Measurements from ENCODE around the gene TRIM28. TPM values are rescaled to one million over a fixed set of nuclear protein-coding genes. Genes with fewer than 3 reads are reported as not detected.
A peak's percentile ranks its signal among the peaks of the same experiment; 100 is the strongest.

TRIM28 gene
- polyA plus RNA-seq, 3 donors, result 154 to 206 (median 156) TPM

- 24 to 40% (median 37%) methylated on average over 12 of the region's 12 CpGs for WGBS, 3 donors
- peak overlapping the region; percentile 97 for H3K27ac ChIP-seq (ENCODE audit: low read depth, low read length)
Observed at GRCh38 chr19:58557221-58558065, 13.6 kb downstream of the TRIM28 start.

GRCh38 chr19:58558066-58558622 lies 14.3 kb downstream of the TRIM28 start, which contains the start of gene UBE2M:
TSS of gene UBE2M (minus strand) at chr19:58558611. CDS start at chr19:58558381, 230 bp downstream.
- 0 to 1% (median 0%) methylated on average over 37 to 58 of the region's 62 CpGs for WGBS, 3 donors
- H3K27ac ChIP-seq (ENCODE audit: low read depth, low read length), result peak within 1 kb of the TSS; percentile 97

GRCh38 chr19:58558623-58559274 lies 14.9 kb downstream of the TRIM28 start:
- WGBS, 3 donors, result 0 to 1% (median 0%) methylated on average over 74 to 76 of the region's 76 CpGs
- peak overlapping the region; percentile 97 for H3K27ac ChIP-seq (ENCODE audit: low read depth, low read length)

- peak overlapping the region; percentile 90 for H3K27ac ChIP-seq (ENCODE audit: low read depth, low read length)
- WGBS, 3 donors, result 1% methylated on average over 33 of the region's 33 CpGs
Observed at GRCh38 chr19:58559275-58560006, 15.6 kb downstream of the TRIM28 start.

GRCh38 chr19:58560007-58560887 lies 16.4 kb downstream of the TRIM28 start:
- WGBS, 3 donors, result 79 to 84% (median 83%) methylated on average over 8 of the region's 8 CpGs
- H3K27ac ChIP-seq (ENCODE audit: low read depth, low read length), result no peak overlapping the region

- no peak overlapping the region for H3K27ac ChIP-seq (ENCODE audit: low read depth, low read length)
Observed at GRCh38 chr19:58560921-58561320, 17.1 kb downstream of the TRIM28 start.

GRCh38 chr19:58561373-58562121 lies 17.7 kb downstream of the TRIM28 start:
- 36 to 63% (median 60%) methylated on average over 16 of the region's 16 CpGs for WGBS, 3 donors

GRCh38 chr19:58562122-58563033 lies 18.5 kb downstream of the TRIM28 start:
- 5 to 8% (median 6%) methylated on average over 92 to 107 of the region's 107 CpGs for WGBS, 3 donors
- H3K27ac ChIP-seq (ENCODE audit: low read depth, low read length), result no peak overlapping the region

More at GRCh38 chr19:58561373-58562121, 17.7 kb downstream of the TRIM28 start:
- no peak overlapping the region for H3K27ac ChIP-seq (ENCODE audit: low read depth, low read length)

GRCh38 chr19:58563034-58563573 lies 19.2 kb downstream of the TRIM28 start:
- no peak overlapping the region for H3K27ac ChIP-seq (ENCODE audit: low read depth, low read length)
- 3 to 4% (median 4%) methylated on average over 36 to 40 of the region's 40 CpGs for WGBS, 3 donors

- 77 to 86% (median 78%) methylated on average over 6 of the region's 6 CpGs for WGBS, 3 donors
- H3K27ac ChIP-seq (ENCODE audit: low read depth, low read length), result no peak overlapping the region
Observed at GRCh38 chr19:58563823-58564222, 20.0 kb downstream of the TRIM28 start.

GRCh38 chr19:58566989-58567388 lies 23.1 kb downstream of the TRIM28 start:
- WGBS, 3 donors, result 95 to 96% (median 96%) methylated on average over 5 of the region's 5 CpGs
- no peak overlapping the region for H3K27ac ChIP-seq (ENCODE audit: low read depth, low read length)

GRCh38 chr19:58568453-58569130 lies 24.7 kb downstream of the TRIM28 start:
- no peak overlapping the region for H3K27ac ChIP-seq (ENCODE audit: low read depth, low read length)
- 92 to 95% (median 94%) methylated on average over 4 of the region's 4 CpGs for WGBS, 3 donors

- 91 to 96% (median 93%) methylated on average over 6 of the region's 6 CpGs for WGBS, 3 donors
Observed at GRCh38 chr19:58569191-58569942, 25.5 kb downstream of the TRIM28 start.

GRCh38 chr19:58569943-58570670 lies 26.2 kb downstream of the TRIM28 start:
- H3K27ac ChIP-seq (ENCODE audit: low read depth, low read length), result no peak overlapping the region
- 81 to 92% (median 88%) methylated on average over 8 of the region's 8 CpGs for WGBS, 3 donors

More at GRCh38 chr19:58569191-58569942, 25.5 kb downstream of the TRIM28 start:
- H3K27ac ChIP-seq (ENCODE audit: low read depth, low read length), result no peak overlapping the region
